Amniotic stem cell (primary cell): Measurements from ENCODE around the gene EFCAB13.

Source experiments
- DNase-seq: peaks from one replicate; lab custom pipeline; 2025; lab: John Stamatoyannopoulos, UW

The EFCAB13 gene

DNA sequence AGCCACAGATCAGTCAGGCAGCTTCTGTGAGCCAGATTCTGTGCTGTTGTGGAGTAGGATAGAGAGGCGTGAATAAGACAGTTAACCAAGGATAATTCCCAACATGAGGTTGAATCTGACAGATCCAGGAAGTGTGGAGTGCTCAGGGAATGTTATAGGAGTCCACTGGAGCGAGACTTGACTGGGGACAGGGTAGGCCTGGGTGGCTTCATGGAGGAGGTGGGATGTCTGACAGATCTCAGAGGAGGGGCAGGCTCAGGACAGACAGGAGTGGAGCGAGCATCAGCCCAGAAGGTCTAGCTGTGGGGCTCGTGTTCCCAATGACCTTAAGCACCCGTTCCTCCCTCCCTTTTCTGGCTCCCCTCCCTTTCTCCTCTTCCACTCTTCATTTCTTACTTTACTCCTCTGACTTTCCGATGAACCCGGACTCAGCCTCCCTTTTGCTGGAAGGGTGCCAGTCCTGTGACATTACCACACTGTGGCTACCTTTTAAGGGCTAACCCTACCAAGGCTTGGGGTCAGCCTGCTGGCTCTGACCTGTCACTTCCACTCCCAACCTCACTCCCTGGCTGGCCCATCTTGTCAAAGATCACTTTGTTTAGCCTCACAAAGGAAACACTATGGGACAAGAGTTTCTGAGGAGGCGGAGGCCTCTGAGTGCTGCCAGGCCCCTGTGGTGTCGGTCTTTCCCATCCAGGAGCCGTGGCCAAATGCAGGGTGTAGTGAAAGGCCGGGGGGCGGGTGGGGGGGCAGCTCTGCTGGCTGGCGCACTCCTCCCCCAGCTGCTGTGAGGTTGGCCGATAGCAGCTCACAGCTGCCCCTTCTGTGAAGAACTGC is 28.5 kb upstream of the EFCAB13 start:
- DNase-seq, result no peak

DNA sequence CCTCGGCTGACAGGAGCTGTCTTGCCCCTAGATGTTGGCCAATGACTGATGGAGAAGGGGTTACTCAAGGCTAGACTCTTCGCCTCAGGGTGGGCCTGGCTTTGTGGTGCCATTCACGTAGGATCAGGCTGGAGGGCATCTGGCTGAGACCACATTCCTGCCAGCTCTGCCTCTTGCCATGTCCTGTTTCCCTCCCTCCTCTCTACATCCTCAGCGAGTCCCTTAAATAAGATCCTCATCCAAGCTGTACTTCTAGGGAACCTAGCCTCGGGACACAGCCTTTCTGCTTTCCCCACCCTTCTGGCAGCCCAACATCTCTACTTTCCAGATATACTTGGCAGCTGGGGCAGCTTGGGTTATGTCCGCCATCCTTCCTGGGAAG is 27.9 kb upstream of the EFCAB13 start:
- DNase-seq, result no peak

DNA sequence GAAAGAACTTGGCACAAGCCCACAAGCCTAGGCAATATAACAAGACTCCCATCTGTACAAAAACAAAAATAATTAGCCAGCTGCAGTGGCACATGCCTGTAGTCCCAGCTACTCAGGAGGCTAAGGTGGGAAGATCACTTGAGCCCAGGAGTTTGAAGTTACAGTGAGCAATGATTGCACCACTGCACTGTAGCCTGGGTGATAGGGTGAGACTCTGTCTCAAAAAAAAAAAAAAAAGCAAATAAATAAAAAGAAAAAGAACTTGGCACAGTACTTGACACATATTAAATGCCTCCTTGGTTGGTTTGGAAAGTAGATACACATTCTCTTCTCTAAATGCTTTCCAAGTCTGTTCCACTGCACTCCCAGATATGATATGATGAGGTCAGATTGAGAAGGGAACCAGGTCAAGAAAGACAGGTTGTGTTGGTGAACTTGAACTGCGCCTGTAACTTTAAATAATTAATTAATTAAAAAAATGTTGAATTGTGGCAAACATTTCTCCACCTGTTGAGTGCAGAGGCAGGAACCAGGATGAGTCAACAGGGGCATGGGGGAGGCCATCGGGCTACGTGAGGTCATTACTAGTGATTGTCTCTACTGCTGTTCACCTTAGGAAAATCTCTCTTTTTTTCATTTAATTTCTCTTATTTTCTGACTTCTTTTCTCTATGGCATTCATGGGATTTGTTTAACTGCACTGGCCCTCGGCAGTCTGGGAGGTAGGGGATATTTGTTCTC is 25.9 kb upstream of the EFCAB13 start:
- DNase-seq, result no peak

DNA sequence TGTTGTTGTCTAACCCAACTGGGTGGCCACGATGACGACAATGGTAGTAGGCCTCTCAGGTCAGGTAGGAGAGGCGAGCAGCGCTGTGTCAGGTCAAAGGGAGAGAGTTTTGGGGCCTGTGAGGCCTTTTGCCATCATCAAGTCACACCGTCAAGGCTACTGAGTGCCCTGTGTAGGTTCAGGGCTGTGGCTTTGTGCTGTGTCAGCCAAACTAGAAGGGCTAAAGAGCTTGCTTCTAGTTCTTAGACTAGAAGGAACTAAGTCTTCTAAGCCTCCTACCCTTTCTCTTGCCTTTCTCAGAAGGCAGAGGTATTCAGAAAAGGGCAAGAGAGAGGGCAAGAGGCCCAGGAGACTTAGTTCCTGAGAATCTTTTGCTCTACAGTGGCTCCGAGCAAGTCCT is 25.0 kb upstream of the EFCAB13 start:
- DNase-seq, result no peak

DNA sequence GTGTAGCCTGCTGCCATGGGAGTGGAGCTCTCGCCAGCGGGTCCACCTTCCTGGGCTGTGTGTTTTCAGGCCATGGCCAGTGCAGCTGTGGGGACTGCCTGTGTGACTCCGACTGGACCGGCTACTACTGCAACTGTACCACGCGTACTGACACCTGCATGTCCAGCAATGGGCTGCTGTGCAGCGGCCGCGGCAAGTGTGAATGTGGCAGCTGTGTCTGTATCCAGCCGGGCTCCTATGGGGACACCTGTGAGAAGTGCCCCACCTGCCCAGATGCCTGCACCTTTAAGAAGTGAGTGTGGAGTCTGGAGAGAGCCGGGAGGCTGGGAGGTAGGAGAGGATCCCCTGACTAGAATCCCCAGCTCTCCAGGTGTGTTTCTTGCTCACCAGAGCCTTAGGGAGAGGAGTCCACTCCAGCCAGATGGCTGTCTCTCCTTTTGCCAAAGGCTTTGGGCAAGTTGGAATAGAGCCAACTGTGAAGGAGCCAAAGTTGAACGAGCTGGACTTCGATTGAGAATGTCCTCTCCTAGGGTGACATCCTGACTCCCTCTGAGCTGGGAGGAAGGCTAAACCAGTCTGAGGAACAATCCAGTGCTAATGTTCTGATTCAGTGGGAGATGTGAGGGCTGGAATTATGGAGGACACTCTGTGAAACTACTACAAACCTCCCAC is 24.4 kb upstream of the EFCAB13 start:
- DNase-seq, result no peak

DNA sequence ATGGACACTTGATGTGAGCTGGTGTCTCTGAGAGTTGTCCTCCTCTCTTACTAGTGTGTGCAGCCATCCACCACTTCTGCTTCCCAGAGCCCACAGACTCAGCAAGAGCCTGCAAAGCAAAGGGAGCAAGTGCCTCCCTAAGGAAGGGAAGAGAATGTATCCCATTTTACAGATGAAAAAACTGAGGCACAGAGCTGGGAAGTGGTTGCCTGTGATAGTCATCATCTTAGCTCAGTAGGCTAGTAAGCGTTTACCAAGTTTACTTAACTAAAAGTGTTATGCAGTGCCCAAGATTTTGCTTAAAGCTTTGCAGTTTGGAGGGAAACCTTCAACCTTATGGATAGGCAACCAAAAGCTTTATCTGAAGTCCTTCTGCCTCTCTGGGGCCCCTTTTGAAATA is 23.0 kb upstream of the EFCAB13 start:
- DNase-seq, result no peak

DNA sequence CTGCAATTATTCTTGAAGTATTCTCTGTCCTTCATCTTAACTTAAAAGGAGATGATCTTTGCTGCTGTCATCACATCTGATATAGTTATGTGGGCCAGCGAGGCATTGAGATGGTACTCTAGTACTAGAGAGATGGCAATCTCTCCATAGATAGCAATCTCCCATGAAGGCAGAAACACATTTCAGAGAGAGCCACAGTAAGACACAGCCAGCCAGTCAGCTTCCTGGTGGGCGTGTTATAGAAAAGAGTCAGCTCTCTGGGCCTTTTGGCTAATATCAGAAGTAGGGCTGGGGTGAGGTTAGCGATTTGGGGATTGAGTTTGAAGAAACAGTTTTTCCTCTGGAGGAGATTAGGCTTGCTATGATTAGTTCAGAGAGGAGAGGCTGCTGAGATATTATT is 22.6 kb upstream of the EFCAB13 start:
- no peak for DNase-seq

DNA sequence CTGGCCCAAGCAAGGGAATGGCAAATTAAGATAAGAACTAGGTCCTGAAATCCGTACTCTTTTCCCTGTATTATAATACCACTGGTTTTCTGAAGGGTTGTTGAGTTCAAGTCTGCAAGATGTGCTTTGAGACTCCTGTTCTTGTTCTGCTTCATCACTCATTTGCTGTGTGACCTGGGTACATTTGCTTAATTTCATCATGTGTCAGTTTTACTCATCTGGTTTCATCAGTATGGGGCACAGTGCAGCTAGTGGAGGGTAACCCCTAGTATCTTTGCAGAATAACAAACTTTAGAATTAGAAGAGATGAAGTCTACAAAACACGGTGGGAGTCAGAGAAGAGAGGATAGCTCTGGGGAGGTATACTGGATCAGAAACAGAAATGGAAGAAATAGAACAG is 21.9 kb upstream of the EFCAB13 start:
- no peak for DNase-seq

DNA sequence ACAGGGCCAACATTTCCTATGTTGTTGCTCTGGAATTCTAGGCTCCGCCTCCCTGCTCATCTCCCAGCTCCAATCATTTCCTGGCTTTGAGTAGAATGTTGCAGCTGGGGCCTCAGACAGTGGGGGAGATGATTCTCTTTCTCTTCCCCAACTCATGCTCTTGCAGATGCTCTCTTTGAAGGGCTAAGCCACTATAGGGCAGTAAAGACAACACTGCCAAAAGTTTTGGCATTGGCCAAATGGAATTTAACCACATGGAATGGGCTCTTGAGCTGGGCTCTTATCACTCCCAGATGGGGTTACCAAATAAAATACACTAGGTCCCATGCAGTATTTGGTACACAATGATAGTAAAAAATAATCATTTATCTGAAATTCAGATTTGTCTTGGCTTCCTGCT is 19.6 kb upstream of the EFCAB13 start:
- no peak for DNase-seq

DNA sequence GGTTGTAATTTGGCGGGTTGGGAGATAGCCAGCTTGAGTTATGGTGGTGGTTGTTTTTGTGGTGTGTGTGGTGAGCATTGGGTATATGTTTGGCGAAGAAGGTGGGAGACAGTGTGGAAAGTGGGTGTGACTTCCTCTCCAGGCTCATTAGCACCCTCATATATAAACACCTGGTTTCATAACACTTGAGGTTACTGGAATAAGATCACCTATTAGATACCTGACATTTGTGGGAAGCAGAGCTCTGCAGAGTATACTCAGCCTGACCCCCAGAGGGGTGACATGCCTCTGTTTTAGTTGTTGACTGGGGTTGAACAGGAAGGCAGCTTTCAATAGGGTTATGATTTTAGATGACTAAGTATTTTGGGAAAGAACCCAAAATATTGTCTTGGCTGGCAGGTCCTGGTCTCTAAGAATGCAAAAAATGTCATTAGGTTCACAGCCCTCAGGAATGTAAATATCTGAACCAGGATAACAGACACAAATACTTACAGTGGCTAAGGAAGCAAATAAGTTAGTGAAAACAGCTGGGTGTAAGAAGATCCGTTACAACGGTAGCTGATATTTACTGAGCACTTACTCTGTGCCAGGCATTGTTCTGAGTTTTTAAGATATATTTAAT is 18.3 kb upstream of the EFCAB13 start:
- peak; percentile 48 for DNase-seq

DNA sequence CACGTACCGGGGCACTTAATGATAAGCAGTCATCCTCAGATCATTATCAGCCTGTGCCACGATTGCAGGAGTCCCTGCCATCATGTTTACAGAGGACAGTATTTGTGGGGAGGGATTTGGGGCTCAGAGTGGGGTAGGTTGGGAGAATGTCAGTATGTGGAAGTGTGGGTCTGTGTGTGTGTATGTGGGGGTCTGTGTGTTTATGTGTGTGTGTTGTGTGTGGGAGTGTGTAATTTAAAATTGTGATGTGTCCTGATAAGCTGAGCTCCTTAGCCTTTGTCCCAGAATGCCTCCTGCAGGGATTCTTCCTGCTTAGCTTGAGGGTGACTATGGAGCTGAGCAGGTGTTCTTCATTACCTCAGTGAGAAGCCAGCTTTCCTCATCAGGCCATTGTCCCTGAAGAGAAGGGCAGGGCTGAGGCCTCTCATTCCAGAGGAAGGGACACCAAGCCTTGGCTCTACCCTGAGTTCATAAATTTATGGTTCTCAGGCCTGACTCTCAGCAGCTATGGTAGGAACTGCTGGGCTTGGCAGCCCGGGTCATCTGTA is 13.5 kb upstream of the EFCAB13 start:
- no peak for DNase-seq

DNA sequence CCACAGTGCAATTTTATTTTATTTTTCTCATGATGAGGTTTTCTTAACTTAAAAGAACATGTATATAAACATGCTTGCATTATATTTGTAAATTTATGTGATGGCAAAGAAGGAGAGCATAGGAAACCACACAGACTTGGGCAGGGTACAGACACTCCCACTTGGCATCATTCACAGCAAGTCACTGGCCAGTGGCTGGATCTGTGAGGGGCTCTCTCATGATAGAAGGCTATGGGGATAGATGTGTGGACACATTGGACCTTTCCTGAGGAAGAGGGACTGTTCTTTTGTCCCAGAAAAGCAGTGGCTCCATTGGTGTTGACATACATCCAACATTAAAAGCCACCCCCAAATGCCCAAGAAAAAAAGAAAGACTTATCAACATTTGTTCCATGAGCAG is 12.3 kb upstream of the EFCAB13 start:
- DNase-seq, result no peak

DNA sequence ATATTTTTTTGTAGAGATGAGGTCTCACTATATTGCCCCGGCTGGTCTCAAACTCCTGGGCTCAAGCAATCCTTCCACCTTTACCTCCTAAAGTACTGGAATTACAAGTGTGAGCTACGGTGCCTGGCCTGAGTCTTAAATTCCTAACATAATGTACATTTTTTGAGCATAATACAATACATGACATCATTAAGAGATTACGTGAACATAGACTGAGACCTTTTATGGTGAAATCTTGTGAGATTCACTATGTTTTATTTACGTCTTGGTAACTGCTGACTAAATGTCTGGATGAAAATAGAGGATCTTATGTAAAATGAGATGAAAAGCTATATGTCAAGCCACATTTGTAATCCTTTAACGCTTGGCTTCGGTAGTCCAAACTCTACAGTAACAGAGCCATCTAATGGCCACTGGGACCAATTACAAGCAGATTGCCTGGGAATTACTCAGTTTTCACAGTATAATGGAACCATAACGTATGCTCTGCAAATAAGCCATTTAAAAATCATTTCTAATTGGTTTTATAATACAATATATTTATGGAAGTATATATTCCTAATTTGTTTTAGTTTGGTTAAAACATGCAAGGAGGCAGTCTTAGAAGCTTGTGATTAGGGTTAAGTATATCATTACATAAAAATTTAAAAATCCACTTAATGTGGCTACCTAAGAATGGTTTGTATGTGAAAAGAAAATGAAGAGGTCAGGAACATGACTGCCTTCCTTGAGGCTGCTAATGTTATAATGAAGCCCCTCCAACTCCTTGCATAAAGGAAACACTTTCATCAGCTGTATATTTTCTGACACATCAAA is 8.1 kb upstream of the EFCAB13 start:
- peak; percentile 88 for DNase-seq

DNA sequence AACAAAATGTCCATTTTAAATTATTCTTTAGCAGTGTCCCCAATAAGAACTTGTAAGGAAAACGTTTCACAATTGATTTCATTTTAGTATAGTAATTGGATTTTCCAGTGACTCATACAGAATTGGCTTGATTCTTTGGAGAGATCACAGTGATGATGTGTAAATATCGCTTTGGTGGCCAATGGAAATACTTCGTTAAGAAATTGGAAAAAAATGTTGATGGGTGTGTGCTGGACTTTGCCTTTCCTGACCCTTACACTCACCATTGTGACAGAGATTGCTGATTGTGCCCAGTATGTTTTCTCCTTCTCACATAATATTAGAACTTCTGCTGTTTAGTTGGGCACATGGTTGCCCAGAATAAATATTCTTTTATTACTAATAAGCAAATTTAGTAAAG is 7.4 kb upstream of the EFCAB13 start:
- no peak for DNase-seq

DNA sequence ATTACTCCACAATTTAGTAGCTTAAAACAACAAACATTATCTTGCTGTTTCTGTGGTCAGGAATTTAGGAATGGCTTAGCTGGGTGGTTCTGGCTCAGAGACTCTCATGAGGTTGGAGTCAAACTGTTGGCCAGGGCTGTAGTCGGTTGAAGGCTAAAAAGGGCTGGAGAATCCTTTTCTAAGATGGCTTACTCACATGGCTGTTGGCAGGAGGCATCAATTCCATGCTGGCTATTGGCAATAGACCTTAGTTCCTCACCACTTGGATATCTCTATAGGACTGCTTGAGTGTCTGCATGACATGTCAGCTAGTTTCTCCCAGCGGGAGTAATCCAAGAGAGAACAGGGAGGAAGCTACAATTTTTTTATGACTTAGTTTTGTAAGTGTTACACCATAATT is 6.6 kb upstream of the EFCAB13 start:
- no peak for DNase-seq

DNA sequence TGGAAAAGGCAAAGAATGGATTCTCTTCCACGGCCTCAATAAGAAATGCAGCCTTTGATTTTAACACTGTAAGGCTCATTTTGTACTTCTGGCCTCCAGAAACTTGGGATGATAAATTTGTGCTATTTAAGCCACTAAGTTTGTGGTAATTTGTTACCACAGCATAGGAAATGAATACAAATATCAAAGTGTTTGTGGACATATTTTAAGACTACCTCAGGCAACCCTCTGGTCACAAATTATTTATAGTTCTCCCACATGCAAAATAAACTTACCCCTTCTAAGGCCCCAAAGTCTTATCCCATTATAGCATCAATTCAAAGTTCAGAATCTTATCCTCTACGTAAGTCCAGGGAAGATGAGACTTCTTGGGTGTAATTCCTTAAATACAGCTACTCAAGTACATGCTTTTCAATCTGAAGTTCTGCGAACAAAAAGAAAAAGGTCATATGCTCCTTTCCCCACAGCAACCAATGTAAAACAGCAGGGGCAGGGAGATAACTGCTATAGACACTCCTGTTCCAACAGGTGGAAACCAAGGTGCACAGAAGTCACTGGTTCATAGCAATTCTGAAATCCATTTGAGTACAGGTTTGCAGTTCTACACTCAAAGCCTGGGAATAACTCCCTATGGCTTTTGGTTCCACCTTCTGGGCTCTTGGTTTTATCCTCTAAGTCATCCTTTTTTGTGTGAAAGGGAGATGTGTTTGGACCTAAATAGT is 5.4 kb upstream of the EFCAB13 start:
- no peak for DNase-seq

DNA sequence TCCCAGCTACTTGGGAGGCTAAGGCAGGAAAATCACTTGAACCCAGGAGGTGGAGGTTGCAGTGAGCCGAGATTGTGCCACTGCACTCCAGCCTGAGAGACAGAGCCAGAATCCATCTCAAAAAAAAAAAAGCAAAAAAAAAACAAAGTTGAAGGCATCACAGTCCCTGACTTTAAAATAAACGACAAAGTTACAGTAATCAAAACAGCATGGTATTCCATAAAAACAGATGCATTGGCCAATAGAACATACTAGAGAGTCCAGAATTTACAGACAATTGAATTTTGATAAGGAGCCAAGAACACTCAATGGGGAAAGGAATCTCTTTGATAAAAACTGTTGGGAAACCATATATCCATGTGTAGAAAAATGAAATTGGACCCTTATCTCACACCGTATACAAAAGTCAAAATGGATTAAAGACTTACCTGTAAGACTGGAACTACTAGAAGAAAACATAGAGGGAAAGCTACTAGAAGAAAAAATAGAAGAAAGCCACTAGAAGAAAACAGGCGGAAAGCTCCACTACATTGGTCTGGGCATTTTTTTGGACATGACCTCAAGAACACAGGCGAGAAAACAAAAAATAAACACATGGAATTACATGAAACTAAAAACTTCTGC is 2.8 kb upstream of the EFCAB13 start:
- no peak for DNase-seq

DNA sequence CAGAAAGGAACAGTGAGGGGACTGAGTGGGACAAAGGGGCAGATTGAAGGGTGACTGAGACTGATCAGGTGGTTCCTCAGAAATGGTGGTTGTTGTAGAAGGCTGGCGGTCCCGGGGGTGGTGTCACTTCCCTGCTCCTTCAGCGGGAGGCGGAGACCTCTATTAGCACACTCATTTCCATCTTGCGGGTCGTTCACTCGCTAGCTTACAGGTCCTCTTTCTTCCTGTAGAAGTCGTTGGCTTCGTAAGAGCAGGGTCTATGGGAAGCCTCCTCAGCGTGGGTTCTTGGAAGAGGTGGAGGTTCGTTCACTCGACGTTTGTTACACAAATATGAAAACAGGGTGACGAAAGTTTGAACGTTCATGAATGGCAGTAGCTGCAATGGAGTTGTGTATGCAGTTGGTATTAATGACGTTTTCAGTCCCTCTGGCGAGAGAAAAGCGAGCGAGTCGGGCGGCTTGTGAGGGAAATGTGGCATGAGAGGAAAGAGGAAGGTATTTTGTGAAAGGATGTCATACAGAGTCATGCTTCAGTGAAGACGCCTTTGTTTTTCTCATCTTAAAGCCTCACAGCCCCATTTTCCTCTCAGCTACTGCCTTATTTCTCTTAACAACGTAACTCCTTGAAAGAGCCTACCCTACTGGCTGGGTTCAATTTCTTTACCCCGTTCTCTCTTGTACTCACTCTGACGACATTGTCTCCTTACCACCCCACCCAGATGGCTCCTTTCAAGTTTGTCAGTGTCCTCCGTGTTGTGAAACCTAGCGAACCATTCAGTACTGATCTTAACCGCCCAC is 667 bp downstream of the EFCAB13 start:
- no peak for DNase-seq

DNA sequence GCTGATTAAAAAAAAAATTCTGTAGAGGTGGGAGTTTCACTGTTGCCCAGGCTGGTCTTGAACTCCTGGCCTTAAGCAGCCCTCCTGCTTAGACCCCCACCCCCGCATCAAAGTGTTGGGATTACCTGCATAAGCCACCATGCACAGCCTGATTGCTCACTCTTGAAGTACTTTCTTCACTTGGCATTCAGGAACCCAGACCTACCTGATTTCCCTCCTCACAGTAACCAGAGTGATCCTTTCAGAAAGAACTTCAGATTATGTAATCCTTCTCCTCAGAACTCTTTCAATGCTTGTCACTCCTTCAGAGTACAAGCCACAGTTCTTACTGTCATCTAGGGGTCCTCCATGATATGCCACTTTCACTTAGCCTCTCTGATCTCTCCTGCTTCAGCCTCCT is 1.4 kb downstream of the EFCAB13 start:
- no peak for DNase-seq

DNA sequence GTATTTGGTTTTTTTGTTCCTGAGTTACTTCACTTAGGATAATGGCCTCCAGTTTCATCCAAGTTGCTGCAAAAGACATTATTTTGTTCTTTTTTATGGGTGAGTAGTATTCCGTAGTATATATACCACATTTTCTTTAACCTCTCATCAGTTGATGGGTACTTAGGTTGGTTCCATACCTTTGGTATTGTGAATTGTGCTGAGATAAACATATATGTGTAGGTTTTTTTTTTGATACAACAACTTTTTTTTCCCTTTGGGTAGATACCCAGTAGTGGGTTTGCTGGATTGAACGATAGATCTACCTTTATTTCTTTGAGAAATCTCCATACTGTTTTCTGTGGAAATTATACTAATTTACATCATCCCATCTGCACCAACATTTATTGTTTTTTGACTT is 6.8 kb downstream of the EFCAB13 start:
- DNase-seq, result no peak
